Heart left ventricle (tissue), 16 donors: ENCODE measurements around the gene PRICKLE1. TPM values are rescaled to one million over a fixed set of nuclear protein-coding genes. Genes with fewer than 3 reads are reported as not detected.

Source experiments
- ATAC-seq, 4 donors: fragments of 200-7000 bp; cut with Tn5 transposase; one replicate each; pipeline ENCODE4 v1.9.1; 2020 to 2022; ENCODE audit warnings: moderate library complexity in 4 of 4, mild to moderate bottlenecking in 3 of 4, moderate number of reproducible peaks in 1 of 4
- DNase-seq, 5 donors: peaks; one replicate each; pipeline ENCODE4 v3.0.0-alpha.2; 2020
- H3K27ac ChIP-seq, 12 donors: fragments of 200-600 bp; sonication (generic) in 4 of 12; one replicate each; pipeline versions ENCODE4 v1.5.0 to v1.8.0; 2016 to 2022; ENCODE audit warnings: mild to moderate bottlenecking in 2 of 12
- H3K27me3 ChIP-seq, 9 donors: fragments of 200-600 bp; sonication (generic) in 2 of 9; one replicate each; pipeline versions ENCODE4 v1.5.1 to v1.8.0; 2016 to 2022; ENCODE audit warnings: mild to moderate bottlenecking in 3 of 9
- H3K36me3 ChIP-seq, 9 donors: fragments of 200-600 bp; sonication (generic) in 2 of 9; one replicate each; pipeline versions ENCODE4 v1.5.0 to v1.8.0; 2018 to 2022; ENCODE audit warnings: mild to moderate bottlenecking in 2 of 9
- H3K4me1 ChIP-seq, 12 donors: fragments of 200-600 bp; sonication (generic) in 4 of 12; one replicate each; pipeline versions ENCODE4 v1.5.0 to v1.8.0; 2016 to 2022; ENCODE audit warnings: mild to moderate bottlenecking in 3 of 12
- H3K4me3 ChIP-seq, 12 donors: fragments of 200-600 bp; sonication (generic) in 4 of 12; one replicate each; pipeline versions ENCODE4 v1.5.0 to v1.8.0; 2017 to 2022; ENCODE audit warnings: mild to moderate bottlenecking in 9 of 12, moderate library complexity in 4 of 12
- H3K9me3 ChIP-seq, 12 donors: fragments of 200-600 bp; sonication (generic) in 4 of 12; one replicate each; pipeline versions ENCODE4 v1.5.0 to v1.8.0; 2016 to 2022; ENCODE audit warnings: mild to moderate bottlenecking in 1 of 12
- CTCF ChIP-seq, 12 donors: fragments of 200-600 bp; sonication (generic) in 4 of 12; IDR thresholded peaks; one replicate each; pipeline versions ENCODE4 v1.5.0 to v1.8.0; 2018 to 2022; ENCODE audit warnings: antibody characterized with exemption in 12 of 12, mild to moderate bottlenecking in 5 of 12
- POLR2A ChIP-seq, 2 donors: fragments of 450-650 bp; IDR thresholded peaks; one replicate each; pipeline ENCODE4 v1.6.1; 2017; ENCODE audit warnings: antibody characterized with exemption in 2 of 2, mild to moderate bottlenecking in 2 of 2, moderate library complexity in 2 of 2
- WGBS, 4 donors: extraction: QIAGEN DNeasy Blood & Tissue Kit in 2 of 4; methylation state at CpG; one replicate each; pipeline versions ENCODE4 v1.1.5 to v1.1.7; 2013 to 2018; 5-methylcytosine and 5-hydroxymethylcytosine counted together
- intact Hi-C, 10 donors: fragments of 100-400 bp; cut with DNase I; formaldehyde crosslinking; loops; one replicate each; pipeline versions ENCODE4 v1.11.1 to v1.14.2; 2022
- polyA plus RNA-seq, 2 donors: library from polyadenylated mRNA; stranded (reverse); fragments of 200-250 nt; gene quantifications; one replicate each; pipeline ENCODE4 v1.2.3, GENCODE V29; 2013
- total RNA-seq, 9 donors: library from RNA; depleted of rRNA in 2 of 9; stranded (reverse); fragments of >200 nt in 2 of 9; fragmentation: NEBNext Ultra II Directional in 3 of 9; extraction: Animal tissue kit (Norgen Biotek cat#: 25700) in 3 of 9; gene quantifications; one replicate each; pipeline versions ENCODE4 v1.1.0 to v1.2.4, GENCODE V29; 2016 to 2023
- donor health status: ischemic (EF 13 %, LVEDD 7.1; RV severe dilation, severe dysfunction).
- donor health status: healthy with polysubstance abuse.
- donor health status: DM: no; HTN: yes; CAD: no.
- donor health status: DM: no; HTN: no; CAD: no.
- donor health status: ischemic (EF 25% LVEDD 6.9; RV normal size, moderate dysfunction).
- donor health status: ischemic (EF 25% LVEDD 5.7; RV mildly dilated, moderate dysfunction).
- donor health status: healthy.
- donor health status: DM: yes; HTN: yes; CAD: no.
- donor health status: ischemic (EF 35%, LVEDD 5.7; RV mildly dilated, moderate dysfunction).
- donor health status: nonischemic (EF 11% LVEDD 7.7; RV severe dilation, severe dysfunction).
- donor health status: DM: yes; HTN: yes; CAD: no.
- donor health status: PGD.
- donor health status: ischemic (EF 29% LVEDD 5.4; RV normal size, mild dysfunction).
- donor health status: nonischemic (EF 23%, LVEDD 6.1; RV moderate dilation, normal function).

The PRICKLE1 gene
- total and polyA plus RNA-seq, 11 donors = 3.2 to 39.2 (median 20.7) TPM

GRCh38 chr12:42407306-42407705, 182.2 kb downstream of the PRICKLE1 start:
- Histone ChIP-seq H3K36me3 (peaks cover 0 to 27% (median 0%) of the 10 kb centered on the region in 9 donors), H3K4me1 (peaks cover 0 to 6% (median 0%) of the 10 kb centered on the region in 12 donors), H3K27me3 (no peaks in the 10 kb centered on the region), H3K27ac (no peak overlapping the region), H3K4me3 (no peak overlapping the region), H3K9me3 (no peaks in the 10 kb centered on the region)
- ATAC-seq (no peak), DNase-seq (no peak)
- intact Hi-C loops = no loop called here
- TF ChIP-seq POLR2A (IDR thresholded peaks at IDR 0.05) (no peak), CTCF (IDR thresholded peaks at IDR 0.05) (no peak)
- WGBS, 4 donors = 96 to 98% (median 96%) methylated on average over 1 of the region's 1 CpG
